Esophagus muscularis mucosa (tissue), 4 donors: Measurements from ENCODE around the gene CCDC187. TPM values are rescaled to one million over a fixed set of nuclear protein-coding genes. Genes with fewer than 3 reads are reported as not detected.

Source experiments
- DNase-seq: peaks from one replicate; pipeline ENCODE4 v3.0.0-alpha.2; 2017; ENCODE audit errors: extremely low spot score
- H3K27ac ChIP-seq, 4 donors: fragments of 200-600 bp; sonication (generic); replicated peaks in 1 of 4; 1 replicate in 3 of 4; 2 replicates in 1 of 4; pipeline ENCODE4 v1.5.1; 2016 to 2019; ENCODE audit warnings: mild to moderate bottlenecking in 1 of 4
- H3K27me3 ChIP-seq, 4 donors: fragments of 200-600 bp; sonication (generic); one replicate each; pipeline versions ENCODE4 v1.5.1 to v1.6.0; 2016 to 2019
- H3K36me3 ChIP-seq, 4 donors: fragments of 200-600 bp; sonication (generic); one replicate each; pipeline ENCODE4 v1.5.1; 2016 to 2019
- H3K4me1 ChIP-seq, 4 donors: fragments of 200-600 bp; sonication (generic); one replicate each; pipeline ENCODE4 v1.5.1; 2016 to 2019
- H3K4me3 ChIP-seq, 4 donors: fragments of 200-600 bp; sonication (generic); 1 replicate in 2 of 4; 2 replicates in 2 of 4; pipeline ENCODE4 v1.5.1; 2016 to 2019; ENCODE audit warnings: mild to moderate bottlenecking in 4 of 4, moderate library complexity in 1 of 4
- H3K9me3 ChIP-seq, 4 donors: fragments of 200-600 bp; sonication (generic); 1 replicate in 3 of 4; 2 replicates in 1 of 4; pipeline ENCODE4 v1.5.1; 2016 to 2019
- EP300 ChIP-seq: sonication (generic); formaldehyde crosslinking; IDR thresholded peaks from one replicate; pipeline ENCODE4 v1.6.1; 2017; ENCODE audit warnings: antibody characterized with exemption
- POLR2A ChIP-seq: fragments of 450-650 bp; IDR thresholded peaks from one replicate; pipeline ENCODE4 v1.6.1; 2017; ENCODE audit warnings: antibody characterized with exemption, moderate library complexity, mild to moderate bottlenecking, low read depth
- POLR2AphosphoS5 ChIP-seq, 2 donors: sonication (generic); formaldehyde crosslinking; IDR thresholded peaks; one replicate each; pipeline ENCODE4 v1.6.1; 2017; ENCODE audit warnings: antibody characterized with exemption in 2 of 2
- WGBS: methylation state at CpG from one replicate; pipeline ENCODE4 v1.1.5; 2018; 5-methylcytosine and 5-hydroxymethylcytosine counted together
- intact Hi-C: fragments of 100-400 bp; cut with DNase I; formaldehyde crosslinking; loops from one replicate; pipeline ENCODE4 v1.15.1; 2023
- total RNA-seq, 4 donors: library from RNA; depleted of rRNA; stranded (reverse); fragments of >200 nt; gene quantifications; one replicate each; pipeline versions ENCODE4 v1.1.0 to v1.2.1, GENCODE V29; 2016
- TF ChIP-seq, protein P1 (sequence below), 3 experiments: fragments of 200-600 bp in 2 of 3; fragments of 450-650 bp in 1 of 3; sonication (generic) in 2 of 3; IDR thresholded peaks; one replicate each; pipeline ENCODE4 v1.5.1; 2017 to 2019; ENCODE audit warnings: antibody characterized with exemption in 3 of 3, mild to moderate bottlenecking in 2 of 3, moderate library complexity in 1 of 3

The CCDC187 gene
- total RNA-seq, 4 donors from 2014 or later, result not detected

DNA sequence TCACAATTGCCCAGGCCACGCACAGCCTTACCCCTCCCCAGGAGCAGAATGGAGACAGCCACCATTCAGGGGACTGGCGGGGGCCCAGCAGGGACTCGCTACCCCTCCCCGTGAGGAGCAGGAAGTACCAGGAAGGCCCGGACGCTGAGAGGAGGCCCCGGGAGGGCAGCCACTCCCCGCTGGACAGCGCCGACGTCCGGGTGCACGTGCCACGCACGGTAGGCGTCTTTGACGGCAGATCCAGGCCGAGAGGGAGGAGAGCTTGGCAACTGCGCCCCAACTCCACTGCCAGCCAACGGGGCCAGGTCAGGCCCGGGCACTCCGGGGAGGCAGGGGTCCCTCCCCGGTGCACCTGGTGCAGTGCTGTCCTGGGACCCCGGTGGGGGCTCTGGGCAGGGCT is 45.7 kb upstream of the CCDC187 start:
- no CpG with 5 or more reads among the region's 24 CpGs for WGBS
- Histone ChIP-seq H3K36me3 (peaks cover 0 to 25% (median 16%) of the 10 kb centered on the region in 4 donors), H3K27ac (no peak overlapping the region), H3K4me1 (peaks cover 16 to 38% (median 29%) of the 10 kb centered on the region in 4 donors), H3K4me3 (no peak overlapping the region), H3K27me3 (no peaks in the 10 kb centered on the region), H3K9me3 (no peaks in the 10 kb centered on the region)
- DNase-seq, result no peak
- TF ChIP-seq, protein P1, sequence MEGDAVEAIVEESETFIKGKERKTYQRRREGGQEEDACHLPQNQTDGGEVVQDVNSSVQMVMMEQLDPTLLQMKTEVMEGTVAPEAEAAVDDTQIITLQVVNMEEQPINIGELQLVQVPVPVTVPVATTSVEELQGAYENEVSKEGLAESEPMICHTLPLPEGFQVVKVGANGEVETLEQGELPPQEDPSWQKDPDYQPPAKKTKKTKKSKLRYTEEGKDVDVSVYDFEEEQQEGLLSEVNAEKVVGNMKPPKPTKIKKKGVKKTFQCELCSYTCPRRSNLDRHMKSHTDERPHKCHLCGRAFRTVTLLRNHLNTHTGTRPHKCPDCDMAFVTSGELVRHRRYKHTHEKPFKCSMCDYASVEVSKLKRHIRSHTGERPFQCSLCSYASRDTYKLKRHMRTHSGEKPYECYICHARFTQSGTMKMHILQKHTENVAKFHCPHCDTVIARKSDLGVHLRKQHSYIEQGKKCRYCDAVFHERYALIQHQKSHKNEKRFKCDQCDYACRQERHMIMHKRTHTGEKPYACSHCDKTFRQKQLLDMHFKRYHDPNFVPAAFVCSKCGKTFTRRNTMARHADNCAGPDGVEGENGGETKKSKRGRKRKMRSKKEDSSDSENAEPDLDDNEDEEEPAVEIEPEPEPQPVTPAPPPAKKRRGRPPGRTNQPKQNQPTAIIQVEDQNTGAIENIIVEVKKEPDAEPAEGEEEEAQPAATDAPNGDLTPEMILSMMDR (IDR thresholded peaks at IDR 0.05), result no peak
- TF ChIP-seq POLR2A (no peak), POLR2AphosphoS5 (IDR thresholded peaks at IDR 0.05) (no peak), EP300 (no peak)
- intact Hi-C loops, result no loop called here

DNA sequence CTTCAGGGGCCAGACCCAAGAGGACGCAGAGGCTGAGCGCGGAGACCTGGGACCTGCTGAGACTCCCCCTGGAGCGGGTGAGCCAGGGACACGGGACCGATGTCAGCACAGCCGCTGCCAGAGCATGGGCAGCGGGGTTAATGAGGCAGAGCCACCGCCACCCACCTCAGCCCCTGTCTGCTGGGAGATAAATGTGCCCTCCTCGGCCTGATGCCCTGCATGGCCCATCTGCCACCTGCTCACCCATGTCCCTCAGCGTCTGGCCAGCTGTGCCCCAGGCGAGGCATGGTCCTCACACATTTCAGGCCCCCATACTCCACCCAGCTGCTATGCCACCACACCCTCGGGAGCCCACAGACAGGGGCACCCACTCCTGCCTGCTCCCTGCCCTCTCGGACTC is 44.8 kb upstream of the CCDC187 start:
- H3K27ac ChIP-seq, result no peak overlapping the region
- intact Hi-C loops, result no loop called here
- H3K4me1 ChIP-seq, result peaks cover 12 to 29% (median 22%) of the 10 kb centered on the region in 4 donors
- peaks cover 0 to 25% (median 16%) of the 10 kb centered on the region in 4 donors for H3K36me3 ChIP-seq
- H3K9me3 ChIP-seq, result no peaks in the 10 kb centered on the region
- 100% methylated on average over 3 of the region's 14 CpGs for WGBS
- TF ChIP-seq POLR2A (no peak), POLR2AphosphoS5 (IDR thresholded peaks at IDR 0.05) (no peak), EP300 (no peak)
- TF ChIP-seq, protein P1 (IDR thresholded peaks at IDR 0.05), result no peak
- DNase-seq, result no peak
- no peaks in the 10 kb centered on the region for H3K27me3 ChIP-seq
- no peak overlapping the region for H3K4me3 ChIP-seq

- Histone ChIP-seq H3K9me3 (no peaks in the 10 kb centered on the region), H3K27me3 (no peaks in the 10 kb centered on the region), H3K36me3 (peaks cover 0 to 25% (median 16%) of the 10 kb centered on the region in 4 donors), H3K4me1 (peaks cover 17 to 37% (median 29%) of the 10 kb centered on the region in 4 donors), H3K27ac (no peak overlapping the region), H3K4me3 (no peak overlapping the region)
- no peak for TF ChIP-seq POLR2A
- TF ChIP-seq, protein P1 (IDR thresholded peaks at IDR 0.05), result no peak
- intact Hi-C loops, result no loop called here
- DNase-seq, result no peak
- 79% methylated on average over 24 of the region's 34 CpGs for WGBS
These were observed 43.8 kb upstream of the CCDC187 start for GRCh38 chr9:136347472-136348256.

GRCh38 chr9:136346927-136347465 is 43.1 kb upstream of the CCDC187 start:
- Histone ChIP-seq H3K9me3 (no peaks in the 10 kb centered on the region), H3K36me3 (peaks cover 0 to 25% (median 16%) of the 10 kb centered on the region in 4 donors), H3K27me3 (no peaks in the 10 kb centered on the region), H3K4me3 (no peak overlapping the region), H3K27ac (no peak overlapping the region), H3K4me1 (peaks cover 23 to 43% (median 35%) of the 10 kb centered on the region in 4 donors)
- TF ChIP-seq EP300, result no peak
- TF ChIP-seq POLR2AphosphoS5 (IDR thresholded peaks at IDR 0.05), result no peak
- no peak for TF ChIP-seq POLR2A
- TF ChIP-seq, protein P1 (IDR thresholded peaks at IDR 0.05), result no peak
- WGBS, result 100% methylated on average over 1 of the region's 20 CpGs
- DNase-seq, result no peak
- intact Hi-C loops, result no loop called here
